Sigmoid colon (tissue), 7 donors: ENCODE results near the gene OXSM. TPM values are rescaled to one million over a fixed set of nuclear protein-coding genes. Genes with fewer than 3 reads are reported as not detected.

Source experiments
- DNase-seq: peaks from one replicate; pipeline ENCODE4 v3.0.0-alpha.2; 2019
- H3K27ac ChIP-seq, 4 donors: fragments of 200-600 bp; sonication (generic); one replicate each; pipeline ENCODE4 v1.5.1; 2016 to 2019; ENCODE audit warnings: mild to moderate bottlenecking in 1 of 4
- H3K27me3 ChIP-seq, 3 donors: fragments of 200-600 bp; sonication (generic); one replicate each; pipeline ENCODE4 v1.5.1; 2019; ENCODE audit warnings: mild to moderate bottlenecking in 1 of 3
- H3K36me3 ChIP-seq, 4 donors: fragments of 200-600 bp; sonication (generic); one replicate each; pipeline ENCODE4 v1.5.1; 2016 to 2019
- H3K4me1 ChIP-seq, 4 donors: fragments of 200-600 bp; sonication (generic); one replicate each; pipeline ENCODE4 v1.5.1; 2017 to 2019
- H3K4me3 ChIP-seq, 4 donors: fragments of 200-600 bp; sonication (generic); one replicate each; pipeline ENCODE4 v1.5.1; 2017 to 2019; ENCODE audit warnings: mild to moderate bottlenecking in 2 of 4, moderate library complexity in 1 of 4
- H3K9me3 ChIP-seq, 4 donors: fragments of 200-600 bp in 3 of 4; sonication (generic) in 3 of 4; one replicate each; pipeline versions ENCODE4 v1.5.1 to v1.6.1; 2013 to 2019
- EP300 ChIP-seq, 4 donors: sonication (generic); formaldehyde crosslinking; IDR thresholded peaks; one replicate each; pipeline ENCODE4 v1.6.1; 2017; ENCODE audit warnings: antibody characterized with exemption in 4 of 4
- POLR2A ChIP-seq, 2 donors: fragments of 450-650 bp; IDR thresholded peaks; one replicate each; pipeline ENCODE4 v1.6.1; 2016; ENCODE audit warnings: antibody characterized with exemption in 2 of 2, mild to moderate bottlenecking in 2 of 2, moderate library complexity in 2 of 2
- POLR2AphosphoS5 ChIP-seq, 4 donors: sonication (generic); formaldehyde crosslinking; IDR thresholded peaks; one replicate each; pipeline ENCODE4 v1.6.1; 2017; ENCODE audit warnings: antibody characterized with exemption in 4 of 4
- WGBS, 2 donors: extraction: QIAGEN DNeasy Blood & Tissue Kit; methylation state at CpG; one replicate each; pipeline ENCODE4 v1.1.7; 2013; 5-methylcytosine and 5-hydroxymethylcytosine counted together
- intact Hi-C: fragments of 100-400 bp; cut with DNase I; formaldehyde crosslinking; loops from one replicate; pipeline ENCODE4 v1.15.1; 2023
- polyA plus RNA-seq, 3 donors: library from polyadenylated mRNA; stranded (reverse); fragments of 200-250 nt; gene quantifications; one replicate each; pipeline ENCODE4 v1.2.3, GENCODE V29; 2013
- total RNA-seq, 4 donors: library from RNA; depleted of rRNA; stranded (reverse); fragments of >200 nt; gene quantifications; one replicate each; pipeline ENCODE4 v1.1.0, GENCODE V29; 2016
- TF ChIP-seq, protein P1 (sequence below), 4 experiments: fragments of 450-650 bp in 3 of 4; fragments of 200-600 bp in 1 of 4; IDR thresholded peaks; one replicate each; pipeline ENCODE4 v1.5.1; 2016 to 2019; ENCODE audit warnings: antibody characterized with exemption in 4 of 4, mild to moderate bottlenecking in 3 of 4, moderate library complexity in 2 of 4
- donor health status: healthy with polysubstance abuse.
- donor health status: Bipolar disorder and iron deficiency.
- donor health status: healthy.

The OXSM gene
- 1 to 10 TPM; 4.3 to 7.8 (median 5.6) TPM for total RNA-seq
- 10 to 100 TPM; 10.8 to 29.4 (median 15.7) TPM for polyA plus RNA-seq

DNA sequence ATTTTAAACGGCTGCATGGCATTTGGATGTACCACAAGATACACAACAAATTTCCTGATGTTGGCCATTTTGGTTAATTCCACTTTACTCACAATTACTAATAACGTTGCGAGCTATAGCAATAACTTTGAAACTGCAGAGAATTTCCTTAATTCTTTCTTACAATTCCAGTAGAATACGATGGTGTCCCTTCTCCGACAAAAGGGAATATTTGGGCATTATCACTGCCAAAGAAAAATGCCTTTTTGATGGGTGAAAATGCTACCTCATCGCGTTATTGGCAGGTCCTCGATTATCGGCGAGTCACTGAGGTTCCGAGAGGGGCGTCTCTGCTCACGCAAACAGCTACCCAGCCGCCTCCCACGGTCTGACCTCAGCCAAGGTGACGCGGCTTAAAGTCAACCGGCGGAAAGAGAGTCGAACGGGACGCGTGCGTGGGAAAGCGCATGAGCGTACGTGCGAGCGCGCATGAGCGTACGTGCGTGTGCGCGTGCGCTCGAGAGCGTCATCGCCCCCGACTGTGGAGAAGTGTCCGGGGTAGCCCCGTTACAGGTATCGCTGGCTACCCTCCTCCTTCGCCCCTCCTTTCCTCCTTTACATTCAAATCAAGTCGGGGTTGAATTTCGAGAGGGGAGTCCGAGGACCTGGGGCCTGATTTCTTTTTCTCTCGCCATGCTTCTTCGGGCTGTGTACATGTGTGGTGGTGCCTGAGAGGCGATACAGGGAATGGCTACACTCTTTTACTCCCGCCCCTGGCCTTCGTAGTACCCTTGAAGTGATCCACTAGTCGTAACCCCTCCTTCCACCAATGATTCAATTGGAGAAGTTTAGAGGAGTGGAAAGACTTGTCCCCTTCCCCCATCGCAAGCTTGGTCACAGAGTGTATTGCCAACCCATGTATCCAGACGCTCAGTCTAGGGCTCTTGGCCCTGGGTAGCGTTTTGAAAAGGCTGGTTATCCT lies at the start of gene OXSM:
OXSM (plus strand) TSS at position 495 of the 961 bp plus-strand sequence. CDS start 931 bp downstream, outside the sequence.
- H3K4me3 ChIP-seq = peak within 1 kb of the TSS; percentile 53 to 66 (median 64)
- H3K36me3 ChIP-seq = peaks cover 0 to 12% (median 0%) of the 10 kb centered on the region in 4 donors
- peak; percentile 95 for DNase-seq
- 1% methylated on average over 56 of the region's 56 CpGs for WGBS, 2 donors
- no peaks in the 10 kb centered on the region for H3K9me3 ChIP-seq
- peaks cover 0 to 38% (median 12%) of the 10 kb centered on the region in 4 donors for H3K4me1 ChIP-seq
- H3K27me3 ChIP-seq = no peaks in the 10 kb centered on the region
- TF ChIP-seq EP300 (IDR thresholded peaks at IDR 0.05) = peak in 3 of 4 donors; percentile 72 to 95 (median 90)
- peak; percentile 89 to 97 (median 91) for TF ChIP-seq POLR2AphosphoS5 (IDR thresholded peaks at IDR 0.05)
- peak; percentile 61 to 86 for TF ChIP-seq POLR2A (IDR thresholded peaks at IDR 0.05)
- TF ChIP-seq, protein P1, sequence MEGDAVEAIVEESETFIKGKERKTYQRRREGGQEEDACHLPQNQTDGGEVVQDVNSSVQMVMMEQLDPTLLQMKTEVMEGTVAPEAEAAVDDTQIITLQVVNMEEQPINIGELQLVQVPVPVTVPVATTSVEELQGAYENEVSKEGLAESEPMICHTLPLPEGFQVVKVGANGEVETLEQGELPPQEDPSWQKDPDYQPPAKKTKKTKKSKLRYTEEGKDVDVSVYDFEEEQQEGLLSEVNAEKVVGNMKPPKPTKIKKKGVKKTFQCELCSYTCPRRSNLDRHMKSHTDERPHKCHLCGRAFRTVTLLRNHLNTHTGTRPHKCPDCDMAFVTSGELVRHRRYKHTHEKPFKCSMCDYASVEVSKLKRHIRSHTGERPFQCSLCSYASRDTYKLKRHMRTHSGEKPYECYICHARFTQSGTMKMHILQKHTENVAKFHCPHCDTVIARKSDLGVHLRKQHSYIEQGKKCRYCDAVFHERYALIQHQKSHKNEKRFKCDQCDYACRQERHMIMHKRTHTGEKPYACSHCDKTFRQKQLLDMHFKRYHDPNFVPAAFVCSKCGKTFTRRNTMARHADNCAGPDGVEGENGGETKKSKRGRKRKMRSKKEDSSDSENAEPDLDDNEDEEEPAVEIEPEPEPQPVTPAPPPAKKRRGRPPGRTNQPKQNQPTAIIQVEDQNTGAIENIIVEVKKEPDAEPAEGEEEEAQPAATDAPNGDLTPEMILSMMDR (IDR thresholded peaks at IDR 0.05) = no peak
- peak within 1 kb of the TSS; percentile 81 to 89 (median 88) for H3K27ac ChIP-seq
- intact Hi-C loops = loop anchor here (5.0 to 10.0 kb wide), 2 partner anchors 363 to 1695 kb away; partner anchors contain the start of genes RARB and SLC4A7

DNA sequence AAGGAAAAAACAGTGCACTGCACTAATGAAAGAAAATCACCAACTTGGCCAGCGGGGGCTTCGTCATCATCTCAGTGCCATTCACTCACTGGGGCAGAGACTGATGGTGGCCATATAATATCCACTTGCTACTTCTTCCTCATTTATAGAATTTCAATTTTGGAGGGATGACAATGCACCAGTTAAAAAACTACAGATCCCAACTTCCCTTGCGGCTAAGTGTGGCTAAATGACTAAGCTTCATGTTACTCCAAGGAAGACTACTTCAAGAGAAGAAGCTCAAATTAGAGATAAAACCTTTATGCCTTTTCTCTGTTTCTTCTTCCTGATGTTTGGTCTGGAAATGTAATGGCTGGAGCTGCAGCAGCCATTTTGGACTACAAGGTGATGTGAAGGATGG lies 45.4 kb upstream of the OXSM start:
- intact Hi-C loops = no loop called here
- H3K36me3 ChIP-seq = peaks cover 2 to 34% (median 7%) of the 10 kb centered on the region in 4 donors
- H3K27me3 ChIP-seq = no peaks in the 10 kb centered on the region
- no peak overlapping the region for H3K27ac ChIP-seq
- TF ChIP-seq POLR2AphosphoS5 (IDR thresholded peaks at IDR 0.05) (no peak), POLR2A (IDR thresholded peaks at IDR 0.05) (no peak), EP300 (IDR thresholded peaks at IDR 0.05) (no peak)
- TF ChIP-seq, protein P1 (IDR thresholded peaks at IDR 0.05) = no peak
- H3K4me1 ChIP-seq = peaks cover 0 to 5% (median 0%) of the 10 kb centered on the region in 4 donors
- no peak for DNase-seq
- WGBS, 2 donors = 98% methylated on average over 3 of the region's 3 CpGs
- H3K4me3 ChIP-seq = no peak overlapping the region
- H3K9me3 ChIP-seq = no peaks in the 10 kb centered on the region

DNA sequence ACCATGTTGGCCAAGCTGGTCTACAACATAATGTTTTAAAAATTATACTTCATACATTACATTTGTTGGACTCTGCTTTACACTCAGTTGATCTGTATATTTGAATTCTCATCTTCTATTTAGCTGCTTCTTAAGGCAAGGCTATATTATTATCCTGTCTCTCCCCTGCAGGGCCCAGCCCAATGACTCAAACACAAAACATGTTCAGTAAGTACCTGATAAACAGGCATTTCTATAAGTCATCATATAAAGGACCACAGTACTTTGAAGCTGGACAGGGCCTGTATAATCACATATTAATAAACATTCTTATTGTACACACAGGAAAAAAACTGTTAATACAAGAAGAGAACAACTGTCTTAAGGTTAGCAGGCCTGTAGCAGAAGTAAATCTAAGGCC lies 42.9 kb upstream of the OXSM start:
- H3K27ac ChIP-seq = no peak overlapping the region
- no peaks in the 10 kb centered on the region for H3K27me3 ChIP-seq
- peaks cover 5 to 50% (median 16%) of the 10 kb centered on the region in 4 donors for H3K36me3 ChIP-seq
- H3K4me1 ChIP-seq = peaks cover 0 to 4% (median 0%) of the 10 kb centered on the region in 4 donors
- TF ChIP-seq, protein P1 (IDR thresholded peaks at IDR 0.05) = no peak
- TF ChIP-seq POLR2AphosphoS5 (IDR thresholded peaks at IDR 0.05) (no peak), EP300 (IDR thresholded peaks at IDR 0.05) (no peak), POLR2A (IDR thresholded peaks at IDR 0.05) (no peak)
- intact Hi-C loops = no loop called here
- H3K4me3 ChIP-seq = no peak overlapping the region
- DNase-seq = no peak
- H3K9me3 ChIP-seq = no peaks in the 10 kb centered on the region

- DNase-seq = no peak
- 92 to 95% methylated on average over 3 of the region's 3 CpGs for WGBS, 2 donors
- Histone ChIP-seq H3K27me3 (no peaks in the 10 kb centered on the region), H3K9me3 (no peaks in the 10 kb centered on the region), H3K4me1 (no peaks in the 10 kb centered on the region), H3K36me3 (peaks cover 5 to 50% (median 16%) of the 10 kb centered on the region in 4 donors), H3K4me3 (no peak overlapping the region), H3K27ac (no peak overlapping the region)
- TF ChIP-seq POLR2A (IDR thresholded peaks at IDR 0.05) = no peak
- TF ChIP-seq POLR2AphosphoS5 (IDR thresholded peaks at IDR 0.05) = no peak
- TF ChIP-seq, protein P1 (IDR thresholded peaks at IDR 0.05) = no peak
- no peak for TF ChIP-seq EP300 (IDR thresholded peaks at IDR 0.05)
- intact Hi-C loops = no loop called here
These were observed 41.7 kb upstream of the OXSM start for GRCh38 chr3:25748189-25748588.
